NCI-H2196 treated with DMSO at 0.1 percent for 48 hours (cell line): Measurements from ENCODE around the gene ENTPD2.

Experiments
- DNase-seq: peaks from one replicate; lab custom pipeline; 2025; ENCODE audit not compliant: unreplicated experiment; lab: John Stamatoyannopoulos, UW

The ENTPD2 gene

GRCh38 chr9:137080260-137081122, 26.6 kb upstream of the ENTPD2 start:
- DNase-seq: no peak

GRCh38 chr9:137079401-137079787, 25.5 kb upstream of the ENTPD2 start:
- DNase-seq: no peak

GRCh38 chr9:137078701-137079400, 25.0 kb upstream of the ENTPD2 start:
- no peak for DNase-seq

GRCh38 chr9:137077758-137078693, 24.2 kb upstream of the ENTPD2 start:
- no peak for DNase-seq

- no peak for DNase-seq
Observed at GRCh38 chr9:137077010-137077747, 23.3 kb upstream of the ENTPD2 start, which contains the start of gene UAP1L1. UAP1L1 (plus strand) TSS chr9:137077517; CDS start chr9:137077533, 16 bp downstream.

- DNase-seq: no peak
Observed at GRCh38 chr9:137076636-137077009, 22.8 kb upstream of the ENTPD2 start.

GRCh38 chr9:137075275-137075775, 21.5 kb upstream of the ENTPD2 start:
- no peak for DNase-seq

GRCh38 chr9:137074657-137075274, 20.9 kb upstream of the ENTPD2 start:
- DNase-seq: no peak

GRCh38 chr9:137073992-137074399, 20.1 kb upstream of the ENTPD2 start:
- DNase-seq: no peak

GRCh38 chr9:137071282-137071681, 17.4 kb upstream of the ENTPD2 start:
- DNase-seq: no peak

- no peak for DNase-seq
Observed at GRCh38 chr9:137070906-137071275, 17.0 kb upstream of the ENTPD2 start.

- peak; percentile 90 for DNase-seq
Observed at GRCh38 chr9:137070201-137070905, 16.5 kb upstream of the ENTPD2 start, which contains the start of gene SAPCD2. SAPCD2 (minus strand) TSS chr9:137070557; CDS start chr9:137070460, 97 bp downstream.

GRCh38 chr9:137069508-137070091, 15.7 kb upstream of the ENTPD2 start:
- no peak for DNase-seq

- no peak for DNase-seq
Observed at GRCh38 chr9:137068539-137069507, 15.0 kb upstream of the ENTPD2 start.

- peak; percentile 73 for DNase-seq
Observed at GRCh38 chr9:137067860-137068538, 14.1 kb upstream of the ENTPD2 start.

GRCh38 chr9:137066096-137066861, 12.4 kb upstream of the ENTPD2 start:
- DNase-seq: no peak
